GM04503 (cell line): ENCODE data around the gene ZCCHC18.
A peak's percentile ranks its signal among the peaks of the same experiment; 100 is the strongest.
"Not testable (repeated sequence)": the region's sequence is repeated elsewhere in the genome, so short reads cannot be mapped to it uniquely, and the experiment has no call there.

Experiments
- DNase-seq: peaks from one replicate; pipeline ENCODE4 v3.0.0-alpha.2; 2012; ENCODE audit warnings: low read depth

ZCCHC18 gene

GRCh38 chrX:104112326-104112951 is at the start of gene ZCCHC18:
Gene ZCCHC18 (plus strand): TSS chrX:104112523. CDS start chrX:104114112, 1,589 bp downstream.
- DNase-seq: no peak

DNA sequence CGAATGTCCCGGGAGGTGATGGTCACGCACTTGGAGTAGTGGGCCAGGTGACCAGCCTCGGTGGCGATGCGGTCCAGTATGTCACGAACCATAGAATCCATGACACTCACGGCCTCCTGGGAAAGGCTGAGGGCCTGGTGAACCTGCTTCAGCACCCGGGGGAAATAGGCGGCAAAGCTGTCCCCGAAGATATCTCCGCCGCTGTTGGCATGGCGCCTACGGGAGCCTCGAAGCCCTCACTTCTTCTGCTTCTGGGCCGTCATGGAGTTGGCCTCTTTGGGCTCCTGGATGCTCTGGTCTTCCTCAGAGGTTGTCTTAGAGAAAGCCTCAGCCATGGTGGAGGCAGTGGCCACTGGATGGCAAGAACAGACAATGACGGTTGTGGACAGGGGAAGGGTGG is 49.7 kb upstream of the ZCCHC18 start:
- DNase-seq: not testable (repeated sequence)

GRCh38 chrX:104075778-104076445 is 36.4 kb upstream of the ZCCHC18 start, which contains the start of gene TMSB15C:
Gene TMSB15C (minus strand): TSS chrX:104076236.
- DNase-seq: not testable (repeated sequence)

GRCh38 chrX:104077854-104078253 is 34.5 kb upstream of the ZCCHC18 start:
- DNase-seq: not testable (repeated sequence)

DNA sequence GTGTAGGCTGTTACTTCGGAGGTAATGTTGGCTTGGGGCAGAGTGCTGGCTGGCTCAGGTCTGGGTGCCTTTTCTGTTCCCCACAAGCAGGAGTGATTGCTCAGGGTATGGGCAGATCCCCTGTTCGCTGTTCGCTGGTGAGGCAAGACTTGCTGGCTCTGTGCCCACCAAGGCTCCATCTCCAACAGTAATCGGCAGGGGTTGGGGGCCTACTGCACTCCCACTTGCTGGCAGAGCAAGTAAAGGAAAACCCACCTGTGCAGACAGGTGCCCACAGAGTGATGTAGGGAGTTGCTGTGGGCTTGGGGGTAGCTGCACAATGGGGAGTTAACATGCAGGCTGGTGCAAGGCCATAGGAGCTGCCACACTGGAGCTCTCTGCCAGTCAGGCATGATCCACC is 28.3 kb upstream of the ZCCHC18 start:
- DNase-seq: no peak

DNA sequence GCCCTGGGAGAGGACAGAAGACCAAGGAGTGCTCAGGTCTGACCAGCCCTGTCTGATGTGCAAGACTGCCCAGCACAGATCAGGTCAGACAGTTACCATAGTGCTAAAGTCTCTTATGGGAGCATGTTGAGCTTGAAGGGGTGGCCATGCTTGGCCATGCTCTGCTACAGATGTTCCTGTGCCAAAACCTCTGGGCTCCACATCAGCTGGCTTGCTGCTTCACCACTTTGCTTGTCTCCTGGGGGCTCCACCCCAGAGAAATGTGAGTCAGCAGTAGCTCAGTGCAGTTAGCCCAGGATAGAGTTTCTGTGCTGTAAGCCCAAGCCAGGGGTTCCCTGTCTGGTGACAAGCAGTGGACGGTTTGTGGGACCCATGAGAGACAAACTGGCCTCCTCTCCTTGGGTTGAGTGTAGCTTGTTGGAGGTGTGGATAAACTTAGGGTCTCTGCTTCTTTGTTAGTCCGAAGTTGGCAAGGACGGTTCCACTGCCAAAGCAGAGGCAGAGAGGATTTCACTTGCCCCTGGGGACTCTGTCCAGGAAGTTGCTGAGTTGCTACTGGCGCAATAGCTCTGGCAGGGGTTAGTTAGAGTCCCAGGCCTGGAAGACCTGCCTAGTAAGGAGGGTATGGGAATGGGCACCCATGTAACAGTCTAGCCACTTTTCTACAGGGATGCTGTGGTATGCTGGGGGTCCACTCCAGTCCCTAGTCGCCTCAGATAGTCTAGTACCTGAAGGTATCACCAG is 27.6 kb upstream of the ZCCHC18 start:
- DNase-seq: no peak

DNA sequence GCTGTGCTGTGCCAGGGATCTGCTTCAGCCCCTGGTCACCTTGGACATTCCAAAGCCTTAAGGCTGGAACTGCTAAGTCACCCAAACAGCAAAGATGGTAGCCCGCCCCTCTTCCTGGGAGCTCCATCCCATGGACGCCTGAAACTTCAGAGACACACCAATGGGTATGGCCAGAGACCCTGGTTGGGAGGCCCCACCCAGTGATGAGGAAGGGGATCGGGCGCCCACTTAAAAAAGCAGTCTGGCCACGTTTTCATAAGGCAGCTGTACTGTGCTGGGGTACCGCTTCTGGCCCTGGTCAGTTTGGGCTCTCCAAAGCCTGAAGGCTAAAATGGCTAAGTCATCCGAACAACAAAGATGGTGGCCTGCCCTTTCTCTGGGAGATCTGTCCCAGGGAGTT is 26.8 kb upstream of the ZCCHC18 start:
- no peak for DNase-seq

- no peak for DNase-seq
Measured at GRCh38 chrX:104085919-104086318, 26.4 kb upstream of the ZCCHC18 start.

GRCh38 chrX:104098151-104098808 is 14.0 kb upstream of the ZCCHC18 start:
- peak; percentile 13 for DNase-seq

GRCh38 chrX:104098919-104099318 is 13.4 kb upstream of the ZCCHC18 start:
- DNase-seq: no peak

GRCh38 chrX:104104676-104105075 is 7.6 kb upstream of the ZCCHC18 start:
- no peak for DNase-seq

DNA sequence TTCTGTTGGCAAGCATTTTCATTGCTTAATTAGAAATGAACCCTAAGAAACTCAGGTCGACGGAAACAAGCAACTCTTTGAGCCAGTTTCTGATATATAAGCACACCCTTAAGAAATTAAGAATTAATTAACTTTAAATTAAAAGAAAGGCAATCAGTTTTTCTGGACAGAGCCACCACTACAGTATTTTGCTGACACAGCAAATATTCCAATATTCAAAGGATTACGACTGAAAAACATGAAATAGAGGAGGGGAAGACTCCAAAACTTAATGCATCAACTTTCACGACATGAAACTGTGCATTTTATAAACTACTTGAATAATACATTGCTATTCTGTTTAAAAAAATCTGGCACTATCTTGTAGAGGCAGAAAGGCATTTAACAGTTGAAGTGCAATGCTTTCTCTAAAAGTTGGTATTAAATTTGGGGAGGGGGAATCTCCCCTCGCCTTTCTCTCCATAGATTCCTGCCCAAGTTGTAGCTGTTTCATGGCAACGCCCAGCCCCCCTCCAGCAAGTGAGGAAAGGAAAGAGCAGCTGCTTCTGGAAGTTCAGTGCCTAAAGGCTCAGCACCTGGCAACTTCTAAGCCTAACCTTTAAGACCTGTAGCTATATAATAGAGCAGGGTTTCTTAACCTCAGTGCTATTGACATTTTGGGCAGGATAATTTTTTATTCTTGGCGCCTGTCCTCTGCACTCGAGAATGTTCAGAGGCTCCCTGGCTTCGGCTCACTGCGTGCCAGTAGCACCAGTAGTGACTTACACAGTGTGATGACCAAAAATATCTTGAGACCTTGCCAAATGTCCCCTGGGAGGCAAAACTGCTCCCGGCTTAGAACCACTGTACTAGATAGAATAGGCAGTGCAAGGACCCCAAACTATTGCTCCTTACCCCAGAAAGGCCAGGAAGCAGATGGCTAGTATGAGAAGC is 6.7 kb upstream of the ZCCHC18 start:
- DNase-seq: no peak

DNA sequence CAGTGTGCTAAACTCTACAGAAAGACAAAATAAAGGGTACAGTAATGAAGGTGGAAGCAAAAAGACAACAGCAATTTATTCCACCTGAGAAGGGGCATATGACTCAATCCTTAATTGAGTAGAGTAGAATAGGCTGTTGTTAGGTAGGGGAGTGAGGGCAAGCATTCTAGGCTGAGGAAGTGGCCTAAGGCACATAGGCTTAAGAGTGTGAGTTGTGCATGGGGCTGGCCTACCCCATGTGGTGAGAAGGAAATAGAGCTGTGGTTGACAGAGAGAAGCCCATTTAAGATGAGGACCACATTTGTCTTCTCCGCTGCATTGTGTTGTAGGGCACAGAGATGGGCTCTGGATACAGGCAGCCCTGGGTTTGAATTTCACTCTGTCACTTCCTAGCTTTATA is 3.4 kb upstream of the ZCCHC18 start:
- DNase-seq: no peak

DNA sequence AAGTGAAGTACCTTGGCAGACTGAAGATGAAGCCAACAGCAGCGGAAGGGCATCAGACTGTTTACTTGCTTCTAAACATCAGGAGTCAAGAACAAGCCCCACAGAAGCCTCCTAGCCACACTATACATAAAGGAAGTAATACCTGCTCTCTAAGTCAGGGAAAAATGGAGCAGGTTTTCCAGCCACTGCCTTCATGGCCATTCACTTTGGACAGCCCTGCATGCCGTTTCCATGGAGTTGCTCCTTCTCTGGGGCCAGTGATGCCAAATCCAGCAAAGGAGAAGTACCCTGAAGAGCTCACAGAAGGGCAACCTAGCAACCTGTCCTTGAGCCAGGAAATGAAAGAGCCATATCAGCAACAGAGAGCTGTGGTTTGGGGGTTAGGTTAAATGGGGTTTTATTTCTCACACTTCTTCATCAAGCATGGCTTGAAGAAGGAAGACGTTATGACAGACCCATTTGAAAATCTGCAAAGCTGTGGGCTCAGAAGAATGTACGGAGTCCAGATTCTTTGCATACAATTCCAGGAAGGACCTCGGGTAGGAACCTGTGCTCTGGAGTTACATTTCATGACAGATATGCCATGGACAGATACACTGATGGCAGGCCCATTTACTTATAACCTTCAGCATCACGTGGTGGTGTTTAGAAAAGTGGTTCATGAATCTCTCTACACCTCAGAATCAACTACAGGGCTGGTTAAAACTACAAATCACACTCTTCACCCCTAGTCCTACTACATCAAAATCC is 1.7 kb upstream of the ZCCHC18 start:
- not testable (repeated sequence) for DNase-seq

DNA sequence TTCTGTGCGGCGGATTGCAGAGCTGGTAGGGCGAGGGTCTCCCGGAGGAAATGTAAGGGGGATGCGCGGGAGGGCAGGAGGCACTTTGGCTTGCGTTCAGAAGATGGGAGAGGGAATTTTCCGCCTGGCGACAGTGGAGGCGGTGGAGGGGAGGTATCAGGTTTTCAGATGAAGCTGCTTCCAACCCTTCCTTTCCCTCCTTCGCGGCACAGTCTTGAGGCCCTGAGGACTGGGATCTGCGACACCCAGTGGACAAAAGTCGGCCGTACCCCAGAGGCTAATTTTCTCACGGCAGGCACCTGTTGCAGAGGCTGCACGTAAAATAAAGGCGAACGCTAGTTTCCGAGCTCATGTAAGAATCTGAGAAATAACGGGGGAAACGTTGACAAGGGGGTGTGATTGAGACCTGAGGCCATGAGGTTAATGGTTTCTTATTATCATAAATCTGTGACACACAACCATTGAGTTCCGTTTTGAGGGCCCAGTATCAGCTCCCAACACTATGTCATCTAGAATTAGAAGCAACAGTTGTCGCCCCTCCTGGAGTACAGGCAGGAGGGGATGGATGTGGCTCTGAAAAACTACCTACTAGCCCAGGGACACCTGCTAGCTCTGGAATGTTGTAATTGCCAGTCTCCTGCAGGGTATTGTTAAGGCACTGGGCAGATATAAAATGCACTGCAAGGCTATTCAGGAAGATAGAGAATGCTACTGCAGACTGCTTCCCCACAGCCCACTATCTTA is 1.1 kb downstream of the ZCCHC18 start:
- DNase-seq: no peak

DNA sequence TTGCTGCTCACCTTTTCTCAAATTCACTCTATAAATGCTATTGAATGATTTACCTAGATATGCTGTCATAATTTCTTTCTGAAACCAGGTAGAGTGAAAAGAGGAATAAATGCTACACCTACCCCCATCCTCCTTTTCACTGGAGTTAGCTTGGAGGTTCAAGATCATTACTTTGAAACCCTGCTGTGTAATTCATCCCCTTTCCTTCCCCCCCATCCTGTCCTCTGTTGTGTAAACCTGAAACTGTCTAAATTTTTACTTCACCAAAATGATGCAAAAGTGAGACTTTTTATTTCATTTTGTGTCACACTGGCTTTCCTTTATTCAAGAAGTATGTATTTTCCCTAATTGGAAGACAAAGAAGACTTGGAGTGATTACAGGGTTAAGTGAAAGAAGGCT is 5.4 kb downstream of the ZCCHC18 start:
- DNase-seq: no peak

GRCh38 chrX:104118765-104119164 is 6.4 kb downstream of the ZCCHC18 start:
- no peak for DNase-seq

GRCh38 chrX:104122829-104123228 is 10.5 kb downstream of the ZCCHC18 start:
- no peak for DNase-seq

- DNase-seq: no peak
Measured at GRCh38 chrX:104126856-104127255, 14.5 kb downstream of the ZCCHC18 start.

- no peak for DNase-seq
Measured at GRCh38 chrX:104130808-104131207, 18.5 kb downstream of the ZCCHC18 start.
